HEK293T (cell line): Measurements from ENCODE around the gene ARMC9.

Experiments
- CTBP1 ChIP-seq: fragments of 450-650 bp; IDR thresholded peaks from 2 replicates; pipeline ENCODE4 v1.6.1; 2016; ENCODE audit warnings: borderline replicate concordance
- FOXA1 ChIP-seq: fragments of 450-650 bp; IDR thresholded peaks from 2 replicates; pipeline ENCODE4 v1.6.1; 2016; ENCODE audit warnings: mild to moderate bottlenecking
- FOXM1 ChIP-seq: fragments of 450-650 bp; IDR thresholded peaks from 2 replicates; pipeline ENCODE4 v1.6.1; 2017; ENCODE audit warnings: mild to moderate bottlenecking, borderline replicate concordance
- HDGF ChIP-seq: fragments of 450-650 bp; IDR thresholded peaks from 2 replicates; pipeline ENCODE4 v1.6.1; 2017; ENCODE audit warnings: antibody characterized with exemption, borderline replicate concordance
- LEF1 ChIP-seq: fragments of 450-650 bp; IDR thresholded peaks from 2 replicates; pipeline ENCODE4 v1.6.1; 2017; ENCODE audit warnings: mild to moderate bottlenecking, borderline replicate concordance
- NFRKB ChIP-seq: fragments of 450-650 bp; IDR thresholded peaks from 2 replicates; pipeline ENCODE4 v1.6.1; 2016; ENCODE audit warnings: mild to moderate bottlenecking, moderate library complexity
- SP1 ChIP-seq: fragments of 450-650 bp; IDR thresholded peaks from 2 replicates; pipeline ENCODE4 v1.6.1; 2017
- SUZ12 ChIP-seq: fragments of 450-650 bp; IDR thresholded peaks from 2 replicates; pipeline ENCODE4 v1.6.1; 2016; ENCODE audit warnings: mild to moderate bottlenecking
- TARDBP ChIP-seq: fragments of 450-650 bp; IDR thresholded peaks from 2 replicates; pipeline ENCODE4 v1.6.1; 2016

DNA sequence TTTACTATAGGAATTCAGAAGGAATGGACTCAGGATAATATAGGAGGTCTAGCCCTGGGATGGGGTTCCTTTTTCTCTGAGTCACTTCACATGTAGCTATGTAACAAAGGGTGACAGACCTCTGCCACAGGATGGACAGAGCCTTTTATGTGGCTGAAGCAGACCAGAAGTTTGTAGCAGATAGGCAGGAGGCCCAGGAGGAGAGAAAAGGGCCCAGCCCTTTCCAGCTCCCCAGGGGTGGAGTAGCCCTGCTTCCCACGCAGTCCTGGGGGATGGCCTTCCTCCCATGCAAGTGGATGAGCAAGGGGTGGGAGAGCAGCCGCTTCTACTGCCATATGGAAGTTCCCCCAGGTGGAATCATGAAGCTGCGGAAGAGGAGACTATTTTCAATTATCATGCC, 40.3 kb downstream of the ARMC9 start:
- no peak for TF ChIP-seq LEF1
- TF ChIP-seq HDGF: no peak
- TF ChIP-seq FOXM1: no peak
- TF ChIP-seq FOXA1: no peak
- no peak for TF ChIP-seq SUZ12
- no peak for TF ChIP-seq CTBP1
- no peak for TF ChIP-seq TARDBP
- no peak for TF ChIP-seq NFRKB
- no peak for TF ChIP-seq SP1
